Stimulated activated CD4-positive, alpha-beta T cell treated with anti-CD3 and anti-CD28 coated beads, TNF-alpha, amount 100 ng/mL, for 4 hours (primary cell): ENCODE measurements around the gene LY6G6C.

ENCODE experiments used
- DNase-seq, 3 experiments: peaks; one replicate each; pipeline ENCODE4 v3.0.0-alpha.2; 2020; ENCODE audit warnings: low read depth in 3 of 3

The LY6G6C gene, protein sequence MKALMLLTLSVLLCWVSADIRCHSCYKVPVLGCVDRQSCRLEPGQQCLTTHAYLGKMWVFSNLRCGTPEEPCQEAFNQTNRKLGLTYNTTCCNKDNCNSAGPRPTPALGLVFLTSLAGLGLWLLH

DNA sequence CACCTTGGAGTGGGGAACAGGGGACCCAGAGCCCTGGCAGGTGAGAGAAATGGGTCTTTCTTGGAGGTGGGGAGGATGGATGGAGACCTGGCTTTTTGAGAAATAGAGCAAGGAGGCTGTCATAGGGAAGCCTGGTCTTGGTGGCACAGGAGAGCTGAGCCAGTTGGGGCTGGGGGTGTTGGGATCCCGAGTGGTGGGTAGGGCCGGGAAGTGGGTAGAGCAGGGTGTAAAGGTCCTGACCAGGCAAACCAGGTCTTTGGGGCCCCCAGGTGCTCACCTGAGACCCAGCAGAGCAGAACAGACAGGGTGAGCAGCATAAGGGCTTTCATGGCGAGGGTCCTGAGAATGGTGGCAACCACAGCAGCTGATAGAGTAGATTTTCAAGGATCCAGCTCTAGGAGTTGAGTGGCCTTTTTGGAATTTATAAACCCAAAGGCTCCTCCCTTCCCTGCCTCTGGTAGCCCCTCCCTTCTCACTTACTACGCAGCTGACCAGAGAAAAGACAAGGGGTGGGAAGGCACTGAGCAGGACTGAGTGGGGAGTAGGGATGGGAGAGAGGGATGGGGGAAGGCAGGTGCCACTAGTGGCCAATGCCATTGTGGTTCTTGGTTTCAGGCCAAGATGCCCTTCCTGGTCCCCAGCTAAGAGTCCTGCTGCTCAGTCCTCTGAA, at the start of gene LY6G6C:
Gene LY6G6C (minus strand): TSS at position 396 of the 670 bp plus-strand sequence. CDS start 67 bp downstream, at position 329.
- DNase-seq = no peak

DNA sequence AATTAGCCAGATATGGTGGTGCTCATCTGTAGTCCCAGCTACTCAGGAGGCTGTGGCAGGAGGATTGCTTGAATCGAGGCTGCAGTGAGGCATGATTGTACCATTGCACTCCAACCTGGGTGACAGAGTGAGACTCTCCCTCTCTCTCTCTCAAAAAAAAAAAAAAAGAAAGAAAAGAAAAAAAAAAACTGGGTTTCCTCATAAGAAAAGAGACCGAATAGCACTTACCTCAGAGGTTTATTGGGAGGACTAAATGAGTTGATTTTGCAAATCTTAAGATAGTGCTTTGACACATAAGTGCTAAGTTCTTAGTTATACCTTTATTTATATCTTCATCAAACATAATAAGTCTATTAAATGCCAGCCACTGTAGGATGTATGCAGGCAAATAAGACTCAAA, 49.3 kb upstream of the LY6G6C start:
- no peak for DNase-seq

DNA sequence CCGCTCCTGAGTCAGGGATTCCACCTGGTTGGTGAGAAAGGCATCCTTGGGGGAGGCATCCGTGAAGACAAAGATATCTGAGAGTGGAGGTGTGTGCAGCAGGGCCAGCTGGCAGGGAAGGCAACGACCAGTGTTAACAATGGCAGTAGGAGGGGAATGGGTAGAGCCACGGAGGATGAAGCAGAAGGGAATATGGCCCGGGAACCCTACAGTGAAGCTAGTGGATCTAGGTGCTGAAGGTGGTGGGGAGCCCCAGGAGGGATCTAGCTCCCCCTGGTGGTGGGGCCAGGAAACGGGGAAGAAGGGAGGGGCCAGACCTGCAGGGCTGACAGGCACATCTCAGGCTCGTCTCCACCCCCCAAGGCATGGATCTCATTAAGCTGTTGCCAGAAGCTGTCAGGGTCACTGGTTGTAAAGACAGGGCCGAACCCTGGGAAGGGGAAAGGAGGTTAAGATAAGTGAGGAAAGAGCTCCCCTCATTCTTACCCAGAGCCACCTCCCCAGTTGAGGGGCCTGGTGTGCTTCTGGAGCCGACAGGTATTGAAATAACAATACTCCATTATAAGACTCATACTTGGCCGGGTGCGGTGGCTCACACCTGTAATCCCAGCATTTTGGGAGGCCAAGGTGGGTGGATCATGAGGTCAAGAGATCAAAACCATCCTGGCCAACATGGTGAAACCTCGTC, 48.3 kb upstream of the LY6G6C start:
- peak; percentile 62 to 71 (median 65) for DNase-seq

DNA sequence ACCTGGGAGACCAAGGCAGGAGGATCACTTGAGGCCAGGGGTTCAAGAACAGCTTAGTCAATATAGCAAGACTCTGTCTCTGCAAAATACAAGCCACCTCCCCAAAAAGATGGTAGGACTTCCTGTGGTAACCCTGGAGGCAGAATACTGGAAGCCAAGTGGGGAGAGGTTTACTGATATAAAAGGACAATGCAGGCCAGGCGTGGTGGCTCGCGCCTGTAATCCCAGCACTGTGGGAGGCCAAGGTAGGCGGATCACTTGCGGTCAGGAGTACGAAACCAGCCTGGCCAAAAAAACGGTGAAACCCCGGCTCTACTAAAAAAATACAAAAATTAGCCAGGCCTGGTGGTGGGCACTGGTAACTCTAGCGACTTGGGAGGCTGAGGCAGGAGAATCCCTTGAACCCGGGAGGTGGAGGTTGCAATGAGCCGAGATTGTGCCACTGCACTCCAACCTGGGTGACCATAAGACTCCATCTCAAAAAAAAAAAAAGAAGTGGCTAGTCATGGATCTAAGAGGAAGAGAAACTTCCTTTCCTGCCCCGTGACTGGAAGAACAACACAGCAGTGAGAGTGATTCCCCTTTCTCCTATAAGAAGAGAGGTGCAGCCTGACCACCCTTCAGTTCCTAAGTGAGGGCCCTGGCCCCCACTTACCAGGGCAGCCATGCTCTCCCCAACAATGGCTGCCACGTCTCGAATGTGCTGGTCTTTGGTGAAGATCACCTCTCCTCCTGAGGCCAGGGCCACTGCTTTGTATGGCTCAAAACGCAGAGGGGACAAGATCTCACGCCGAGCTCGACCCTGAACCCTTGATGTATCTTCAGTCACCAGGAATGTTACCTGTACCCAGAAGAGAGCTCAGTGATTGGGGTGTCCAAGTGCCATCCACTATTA, 47.1 kb upstream of the LY6G6C start:
- no peak for DNase-seq

DNA sequence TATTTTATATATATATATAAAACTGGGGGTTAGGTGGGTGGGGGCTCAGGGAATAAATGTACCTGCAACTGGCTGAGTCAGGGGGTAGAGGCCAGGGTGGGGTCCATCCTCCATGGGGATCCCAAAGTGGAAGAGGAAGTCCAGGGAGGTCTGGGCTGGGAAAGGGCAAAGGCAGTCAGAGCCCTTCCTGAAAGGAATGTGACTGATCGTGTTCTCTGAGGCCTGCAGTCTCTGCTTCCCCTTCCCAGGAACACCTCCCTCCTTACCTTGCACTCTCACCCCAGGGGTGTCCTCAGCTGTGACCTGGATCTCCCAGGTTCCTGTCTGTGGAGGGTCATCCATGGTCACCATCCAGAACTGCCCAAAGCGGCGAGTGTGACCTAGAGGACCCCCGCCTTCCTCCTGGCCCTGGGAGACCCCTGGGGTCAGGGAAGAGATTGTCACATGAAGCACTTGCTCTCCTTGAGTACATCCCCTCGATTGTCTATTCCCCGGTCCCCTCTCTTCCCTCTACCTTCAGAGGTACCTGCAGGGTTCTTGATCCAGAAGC, 45.6 kb upstream of the LY6G6C start:
- no peak for DNase-seq

DNA sequence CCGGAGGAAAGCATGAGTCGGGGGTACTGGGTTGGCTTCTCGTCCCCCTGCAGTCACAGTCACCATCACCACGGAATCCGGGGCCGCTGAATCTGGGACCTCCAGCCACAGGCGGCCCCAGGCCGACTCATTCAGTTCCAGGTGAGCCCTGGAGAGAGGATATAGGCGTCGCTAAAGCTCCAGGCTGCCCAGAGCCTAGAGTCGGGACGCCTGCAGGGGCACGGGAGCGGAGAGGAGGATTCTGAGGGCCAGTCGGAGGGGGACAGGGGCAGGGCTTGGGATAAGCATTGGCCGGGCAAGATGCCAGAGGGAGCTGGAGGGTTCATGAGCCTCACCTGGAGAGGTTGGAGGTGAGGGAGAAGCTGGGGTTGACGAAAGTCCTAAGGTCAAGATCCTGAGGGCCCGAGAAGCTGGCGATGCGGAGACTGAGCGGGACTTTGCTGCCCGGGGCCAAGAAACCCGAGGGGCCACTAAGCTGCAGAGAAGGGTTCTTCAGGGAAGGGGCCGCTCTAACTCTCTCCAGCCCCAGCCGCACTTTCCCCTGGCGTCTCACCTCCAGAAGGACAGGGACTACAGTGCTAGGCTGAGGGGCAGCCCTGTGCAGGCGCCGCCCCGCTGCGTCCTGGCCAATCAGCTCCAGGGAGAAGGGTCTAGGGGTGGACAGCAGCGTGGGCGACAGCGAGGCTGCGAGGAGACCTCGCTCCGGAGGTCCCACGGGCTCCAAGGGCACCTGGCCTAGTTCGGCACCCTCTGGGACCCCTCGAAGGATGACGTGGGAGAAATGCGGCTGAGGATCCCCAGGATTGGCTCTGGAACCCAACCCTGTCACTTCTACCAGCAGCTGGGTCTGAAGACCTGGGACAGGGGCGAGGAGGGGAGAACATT, 44.6 kb upstream of the LY6G6C start:
- no peak for DNase-seq

DNA sequence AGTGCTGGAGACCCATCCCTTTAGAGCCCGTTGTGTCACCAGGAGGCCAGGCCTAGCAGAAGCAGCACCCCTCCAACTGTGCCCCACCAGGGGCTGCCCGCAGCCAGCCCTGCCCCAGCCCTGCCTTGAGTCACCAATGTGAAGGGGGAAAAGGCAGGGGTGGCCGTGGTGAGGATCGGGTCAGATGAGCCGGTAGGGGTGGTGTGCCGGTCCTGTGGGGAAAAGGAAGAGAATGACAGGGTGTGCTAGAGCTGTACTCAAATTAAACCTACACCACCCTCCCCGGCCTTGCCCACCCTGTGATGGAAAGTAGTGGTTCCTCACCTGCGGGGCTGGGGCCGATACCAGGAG, 44.0 kb upstream of the LY6G6C start:
- no peak for DNase-seq

DNA sequence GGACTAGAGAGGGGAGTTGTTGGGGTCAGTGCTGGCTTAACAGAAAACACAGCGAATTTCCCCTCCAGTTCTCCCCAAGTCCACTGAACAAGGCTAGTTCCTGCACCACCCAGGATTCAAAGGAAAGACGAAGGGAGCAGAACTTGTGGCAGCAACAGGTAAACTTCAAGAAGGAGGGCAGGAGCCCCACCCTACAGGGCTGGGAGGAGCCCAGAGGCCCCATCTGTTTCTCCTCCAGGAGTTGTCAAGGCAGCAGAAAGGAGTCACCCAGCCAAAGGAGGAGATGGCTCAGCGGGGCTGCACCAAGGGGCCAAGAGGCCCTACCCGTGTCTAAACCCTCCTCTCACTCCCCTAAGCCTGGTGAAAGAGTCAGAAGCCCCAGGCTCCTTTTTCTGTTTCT, 42.7 kb upstream of the LY6G6C start:
- DNase-seq = no peak

DNA sequence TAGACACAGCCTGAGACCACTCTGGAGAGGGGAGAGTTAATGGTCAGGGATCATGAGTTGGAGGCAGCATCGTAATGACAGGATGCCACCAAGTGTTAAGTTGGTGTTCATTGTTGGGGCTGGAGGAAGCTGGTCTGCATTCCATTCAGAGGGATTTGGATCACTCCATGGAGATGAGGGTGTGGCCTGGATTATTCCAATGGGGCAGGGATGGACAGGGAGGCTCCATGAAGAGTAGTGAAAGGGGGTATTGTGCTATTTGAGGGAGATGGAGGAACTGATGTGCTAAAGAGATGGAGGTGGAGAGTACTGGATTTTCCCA, 42.0 kb upstream of the LY6G6C start:
- DNase-seq = no peak

DNA sequence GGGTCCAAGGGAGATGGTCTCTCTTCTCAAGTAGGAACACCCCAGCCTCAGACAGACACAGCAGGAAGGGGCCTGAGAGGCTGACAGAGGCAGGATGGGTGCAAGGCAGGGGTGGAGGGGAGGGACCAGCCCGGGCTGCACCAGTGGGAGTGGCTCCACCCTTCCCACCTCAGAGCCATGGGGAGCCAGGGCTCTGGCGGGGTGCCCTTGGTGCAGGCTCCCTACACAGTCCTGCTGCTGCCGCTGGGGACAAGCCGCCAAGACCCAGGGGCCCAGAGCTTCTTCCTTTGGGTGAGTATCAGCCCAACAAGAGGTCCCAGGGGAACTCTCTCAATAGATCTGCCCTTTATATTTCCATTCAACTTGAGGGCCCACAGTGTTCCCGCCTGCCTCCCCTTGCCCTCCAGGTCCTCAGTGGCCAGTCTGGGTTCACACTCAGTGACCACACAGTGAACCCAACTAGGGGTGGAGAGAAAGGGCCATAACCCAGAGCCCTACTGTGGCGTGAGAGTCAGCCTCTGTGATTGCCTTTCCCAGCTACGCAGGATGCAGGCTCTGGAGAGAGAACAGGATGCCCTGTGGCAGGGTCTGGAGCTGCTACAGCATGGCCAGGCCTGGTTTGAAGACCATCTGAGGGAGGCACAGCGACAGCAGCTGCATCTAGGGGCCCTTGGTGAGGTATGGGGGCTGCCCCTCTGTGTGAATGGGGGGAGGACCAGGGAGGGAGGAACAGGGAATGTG, 41.5 kb upstream of the LY6G6C start:
- DNase-seq = no peak

DNA sequence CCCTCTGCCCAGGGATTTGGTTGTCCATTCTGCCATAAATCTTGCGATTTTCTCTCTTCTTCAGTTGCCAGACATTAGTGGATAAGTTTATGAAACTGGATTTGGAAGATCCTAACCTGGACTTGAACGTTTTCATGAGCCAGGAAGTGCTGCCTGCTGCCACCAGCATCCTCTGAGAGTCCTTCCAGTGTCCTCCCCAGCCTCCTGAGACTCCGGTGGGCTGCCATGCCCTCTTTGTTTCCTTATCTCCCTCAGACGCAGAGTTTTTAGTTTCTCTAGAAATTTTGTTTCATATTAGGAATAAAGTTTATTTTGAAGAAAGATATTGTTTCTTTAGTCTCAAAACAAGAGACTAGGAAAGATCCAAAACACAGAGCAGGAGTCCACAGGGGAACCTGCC, 40.8 kb upstream of the LY6G6C start, which contains the start of gene SAPCD1:
Gene SAPCD1 (plus strand): TSS at position 301 of the 400 bp plus-strand sequence. CDS start 399 bp downstream, outside the sequence.
- DNase-seq = no peak

DNA sequence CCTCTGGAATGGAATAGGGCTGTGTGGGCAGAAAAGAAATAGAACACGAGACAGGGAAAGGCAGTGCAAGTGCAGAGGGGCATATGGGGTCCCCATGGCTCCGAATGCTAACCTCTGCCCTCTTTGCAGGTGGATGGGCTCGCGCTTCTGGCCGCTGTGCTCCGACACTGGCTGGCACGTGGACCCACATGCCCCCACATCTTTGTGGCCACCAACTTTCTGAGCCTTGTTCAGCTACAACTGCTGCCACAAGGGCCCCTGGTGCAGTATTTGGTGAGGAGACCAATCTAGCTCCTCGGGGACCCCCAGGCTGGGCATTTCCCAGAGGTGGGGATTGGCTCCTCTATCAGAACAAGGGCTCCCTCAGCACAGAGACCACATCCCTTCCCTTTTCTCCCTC, 39.8 kb upstream of the LY6G6C start:
- DNase-seq = no peak

DNA sequence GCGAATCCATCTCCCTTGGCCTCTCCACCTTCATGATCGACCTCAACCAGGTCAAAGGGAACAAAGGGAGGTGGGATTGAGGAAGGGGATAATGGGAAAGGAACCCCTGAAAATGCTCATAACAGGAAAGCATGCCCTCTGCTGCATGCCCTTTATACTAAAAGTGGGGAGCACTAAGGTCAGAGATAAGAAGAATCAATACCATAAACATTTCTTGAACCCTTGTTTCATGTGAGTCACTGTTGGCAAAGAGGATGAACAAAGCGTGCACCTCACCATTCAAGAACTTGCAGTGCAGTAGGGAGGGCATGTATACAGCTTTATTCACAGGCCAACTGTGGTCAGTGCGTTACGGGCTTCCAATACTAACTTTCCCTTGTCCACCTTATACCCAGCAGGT, 39.2 kb upstream of the LY6G6C start:
- DNase-seq = no peak

DNA sequence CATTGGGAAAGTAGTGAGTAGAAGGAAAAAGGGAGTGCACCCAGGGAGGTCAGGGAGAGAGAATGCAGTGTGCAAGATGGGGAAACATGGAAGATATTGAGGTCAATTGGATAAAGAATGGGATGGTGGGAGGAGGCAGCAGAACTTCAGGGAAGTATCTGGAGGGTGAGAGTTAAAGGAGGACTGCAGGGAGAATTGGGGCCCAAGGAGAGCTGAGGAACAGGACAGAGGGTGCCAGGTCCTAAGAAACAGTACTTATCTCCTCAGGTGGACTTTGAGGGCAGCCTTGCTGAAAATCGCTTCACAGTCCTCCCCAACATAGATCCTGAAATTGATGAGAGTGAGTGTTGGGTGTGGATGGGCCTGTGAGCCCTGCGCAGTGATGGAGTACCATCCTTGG, 36.7 kb upstream of the LY6G6C start:
- no peak for DNase-seq

DNA sequence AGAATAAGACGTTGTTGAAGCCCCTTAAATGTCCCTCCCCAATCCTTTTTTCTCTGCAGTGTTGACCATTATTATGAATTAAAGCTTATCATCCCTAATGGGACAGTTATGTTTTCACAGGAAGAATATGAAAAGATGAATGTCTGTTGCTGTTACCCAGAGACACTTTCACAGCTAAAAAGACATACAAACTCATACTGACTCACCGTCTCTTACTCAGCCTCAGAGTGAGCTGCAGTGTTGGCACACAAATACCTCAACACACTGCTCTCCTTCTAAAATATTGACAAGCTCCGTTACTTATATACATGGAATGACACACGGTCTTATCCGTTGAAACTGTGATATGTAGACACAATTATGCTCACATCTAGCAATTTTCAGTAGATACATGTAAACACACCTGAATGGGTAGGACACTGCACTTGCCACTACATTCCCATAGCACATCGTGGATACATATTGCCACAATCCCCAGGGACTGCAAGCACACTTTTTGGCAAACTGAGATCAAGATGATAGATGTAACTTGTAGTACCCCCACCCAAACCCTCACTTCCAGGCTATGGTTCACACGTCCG, 31.3 kb upstream of the LY6G6C start:
- no peak for DNase-seq

DNA sequence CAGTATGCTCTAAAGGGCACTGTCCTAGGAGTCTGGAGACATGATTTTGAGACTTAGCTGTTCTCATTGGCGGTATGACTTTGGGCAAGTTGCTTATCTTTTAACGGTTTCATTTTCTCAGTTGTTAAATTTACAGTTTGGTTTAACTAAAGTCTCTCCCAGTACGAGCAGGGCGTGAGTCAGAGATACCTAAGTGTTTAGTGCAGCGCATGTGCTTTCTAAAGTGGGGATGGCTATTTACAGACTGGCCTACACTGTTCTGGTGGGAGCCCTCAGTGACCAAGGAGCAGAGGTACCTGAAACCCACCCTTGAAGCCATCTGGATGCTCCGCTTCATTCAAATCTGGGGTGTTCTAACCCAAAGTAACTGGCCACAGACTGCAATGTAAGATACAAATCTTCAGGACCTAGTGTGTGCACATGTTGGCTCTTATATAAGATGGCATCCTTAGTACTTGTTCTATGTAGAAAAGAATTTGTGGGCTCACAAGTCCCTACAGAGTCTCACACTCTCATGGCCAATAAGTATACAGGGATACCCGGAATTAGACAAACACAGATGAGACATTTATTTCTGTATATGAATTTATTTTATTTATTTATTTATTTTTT, 29.0 kb upstream of the LY6G6C start:
- DNase-seq = no peak

DNA sequence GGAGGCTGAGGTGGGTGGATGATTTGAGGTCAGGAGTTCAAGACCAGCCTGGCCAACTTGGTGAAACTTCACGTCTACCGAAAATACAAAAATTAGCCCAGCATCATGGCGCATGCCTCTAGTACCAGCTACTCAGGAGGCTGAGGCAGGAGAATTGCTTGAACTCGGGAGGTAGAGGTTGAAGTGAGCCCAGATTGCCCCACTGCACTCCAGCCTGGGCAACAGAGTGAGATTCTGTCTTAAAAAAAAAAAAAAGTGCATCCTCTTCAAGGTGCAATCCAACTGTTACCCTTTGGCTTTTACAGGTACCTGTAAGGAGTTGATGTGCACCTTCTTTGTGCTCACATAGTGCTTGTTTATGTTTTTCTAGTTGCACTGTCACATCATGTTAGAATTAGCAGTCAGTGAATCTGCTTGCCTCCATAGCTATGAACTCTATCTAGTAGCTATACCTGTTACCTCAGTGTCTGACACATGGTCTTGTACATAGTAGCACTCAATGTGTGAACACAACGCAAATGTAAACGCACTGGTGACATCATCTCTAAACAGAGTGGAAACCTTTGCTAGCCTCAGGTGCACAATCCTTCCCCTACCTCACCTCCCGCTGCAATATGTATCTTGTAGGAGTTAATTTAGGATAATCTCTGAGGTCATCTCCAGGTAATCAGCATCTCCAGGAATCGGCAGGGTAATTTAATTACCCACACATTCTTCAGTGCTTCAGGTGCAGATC, 27.9 kb upstream of the LY6G6C start:
- DNase-seq = no peak

DNA sequence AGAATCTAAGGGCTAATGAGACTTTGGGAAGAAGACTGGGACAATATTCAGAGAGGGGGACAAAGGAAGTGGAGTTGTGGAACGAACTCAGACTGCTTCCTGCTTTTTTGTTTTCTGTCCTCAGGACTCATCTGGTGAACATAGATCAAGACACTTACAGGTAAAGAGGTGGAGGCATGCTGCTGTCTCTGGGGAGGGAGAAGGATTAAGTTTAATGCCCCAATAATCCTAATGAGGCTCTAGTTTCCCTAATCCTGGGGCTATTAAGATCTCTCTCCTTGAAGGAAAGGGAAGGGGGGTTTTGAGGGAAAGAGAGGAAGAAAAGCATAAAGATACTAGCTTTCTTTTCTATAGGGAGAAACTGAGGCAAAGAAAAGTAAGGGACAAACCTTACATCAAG, 22.9 kb upstream of the LY6G6C start:
- DNase-seq = no peak

DNA sequence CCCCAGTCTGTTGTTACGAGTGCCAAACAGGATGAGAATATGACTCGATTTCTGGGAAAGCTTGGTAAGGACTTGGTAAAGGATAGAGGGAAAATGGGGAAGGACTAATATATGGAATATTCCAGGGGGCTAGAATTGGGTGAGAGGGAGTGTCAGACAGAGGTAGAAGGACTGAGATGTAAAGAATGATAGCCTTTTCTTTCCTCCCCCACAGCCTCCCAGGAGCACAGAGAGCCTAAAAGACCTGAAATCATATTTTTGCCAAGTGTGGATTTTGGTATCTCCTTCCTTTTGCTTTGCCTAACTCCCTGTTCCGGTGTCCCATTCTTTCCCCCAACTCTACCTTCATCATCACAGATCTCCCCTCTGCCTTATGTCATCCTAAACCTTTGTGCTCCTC, 21.3 kb upstream of the LY6G6C start:
- DNase-seq = no peak
